DMS53 treated with DMSO at 0.1 percent for 48 hours (cell line): ENCODE data around the gene SLC35G6.
"Not testable (repeated sequence)": the region's sequence is repeated elsewhere in the genome, so short reads cannot be mapped to it uniquely, and the experiment has no call there.

ENCODE experiments used
- DNase-seq: peaks from one replicate; lab custom pipeline; 2025; ENCODE audit not compliant: unreplicated experiment; lab: John Stamatoyannopoulos, UW

The SLC35G6 gene

GRCh38 chr17:7481275-7481674 is at the start of gene SLC35G6:
TSS of gene SLC35G6 (plus strand) at chr17:7481446. CDS start at chr17:7481517, 71 bp downstream.
- not testable (repeated sequence) for DNase-seq

DNA sequence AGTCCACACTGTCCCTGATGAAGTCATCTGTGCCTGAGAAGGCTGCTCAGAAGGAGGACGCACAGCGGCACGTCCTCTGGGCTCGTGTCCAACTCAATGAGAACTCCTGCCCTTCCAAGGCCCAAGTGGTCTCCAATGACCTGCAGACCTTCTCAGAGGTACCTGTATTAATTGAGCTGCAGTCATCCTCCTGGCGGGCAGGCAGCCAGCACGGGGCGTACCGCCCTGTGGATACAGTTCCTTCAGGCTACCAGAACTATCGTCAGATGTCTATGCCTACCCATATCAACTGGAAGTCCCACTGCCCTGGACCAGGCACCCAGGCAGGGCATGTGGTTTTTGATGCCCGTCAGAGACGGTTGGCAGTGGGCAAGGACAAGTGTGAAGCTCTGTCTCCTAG is 49.0 kb upstream of the SLC35G6 start:
- DNase-seq: no peak

DNA sequence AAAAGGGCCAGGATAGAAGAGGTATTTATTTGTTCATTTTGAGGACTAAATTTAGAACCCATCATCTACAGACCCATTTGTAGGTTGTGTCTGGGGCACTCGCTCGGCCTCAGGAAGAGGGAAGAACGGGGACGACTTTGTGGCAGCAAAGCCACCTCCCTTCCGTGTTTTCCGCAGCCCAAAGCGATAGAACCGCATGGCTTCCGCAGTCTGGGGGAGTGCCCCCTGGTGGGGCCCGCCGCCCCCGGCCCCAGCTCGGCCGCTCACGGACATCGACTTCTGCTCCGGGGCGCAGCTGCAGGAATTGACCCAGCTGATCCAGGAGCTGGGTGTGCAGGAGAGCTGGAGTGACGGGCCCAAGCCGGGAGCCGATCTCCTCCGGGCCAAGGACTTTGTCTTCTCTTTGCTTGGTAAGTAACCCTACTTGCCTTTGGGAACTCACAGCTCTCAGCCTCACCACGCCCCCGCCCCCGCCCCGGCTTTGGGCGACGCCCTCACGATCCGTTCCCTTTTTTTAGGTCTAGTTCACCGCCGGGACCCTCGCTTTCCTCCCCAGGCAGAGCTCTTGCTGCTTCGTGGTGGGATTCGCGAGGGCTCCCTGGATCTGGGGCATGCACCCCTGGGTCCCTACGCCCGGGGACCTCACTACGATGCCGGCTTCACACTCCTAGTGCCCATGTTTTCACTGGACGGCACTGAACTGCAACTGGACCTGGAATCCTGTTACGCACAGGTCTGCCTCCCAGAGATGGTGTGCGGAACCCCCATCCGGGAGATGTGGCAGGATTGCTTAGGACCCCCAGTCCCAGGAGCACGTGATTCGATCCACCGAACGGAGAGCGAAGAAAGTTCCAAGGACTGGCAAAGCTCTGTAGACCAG is 45.3 kb upstream of the SLC35G6 start:
- DNase-seq: peak; percentile 82

- DNase-seq: peak; percentile 93
Measured at GRCh38 chr17:7436556-7437368, 44.5 kb upstream of the SLC35G6 start.

GRCh38 chr17:7437369-7437863 is 43.8 kb upstream of the SLC35G6 start:
- peak; percentile 58 for DNase-seq

DNA sequence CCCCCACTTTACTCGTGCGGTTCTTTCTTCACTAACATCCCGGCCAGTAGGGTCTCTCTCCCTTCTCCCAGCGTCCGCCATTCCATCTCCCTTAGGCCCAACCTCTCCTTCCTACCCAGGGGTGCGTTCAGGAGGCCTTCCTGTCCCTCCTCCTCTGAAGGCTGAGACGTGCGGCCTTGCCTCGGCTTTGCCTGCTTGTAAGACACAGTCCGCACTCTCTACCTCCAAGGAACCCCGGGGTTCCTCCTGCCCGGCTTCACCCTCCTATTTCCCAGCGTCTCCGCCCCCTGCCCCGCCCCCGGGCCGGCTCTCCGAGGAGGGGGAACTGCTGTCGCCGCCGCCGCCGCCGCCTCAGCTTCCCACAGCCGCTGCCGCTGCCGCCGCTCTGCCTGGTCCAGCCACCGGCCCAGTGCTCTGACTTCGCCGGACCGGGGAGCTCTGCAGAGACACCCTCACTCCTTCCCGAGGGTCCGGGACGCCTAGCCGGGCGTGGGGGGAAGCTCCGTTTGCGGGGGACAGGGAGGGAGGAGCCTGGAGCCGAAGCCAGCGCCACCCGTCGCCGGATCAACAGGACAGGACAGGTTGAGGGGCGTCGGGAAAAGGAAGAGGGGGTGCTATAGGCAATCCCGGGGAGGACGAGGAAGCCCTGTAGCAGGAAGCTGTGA is 43.2 kb upstream of the SLC35G6 start:
- DNase-seq: peak; percentile 79

- no peak for DNase-seq
Measured at GRCh38 chr17:7438656-7439460, 42.4 kb upstream of the SLC35G6 start.

- DNase-seq: no peak
Measured at GRCh38 chr17:7439462-7440112, 41.7 kb upstream of the SLC35G6 start, which contains the start of gene FGF11. TSS of gene FGF11 (plus strand) at chr17:7439512. CDS start at chr17:7439621, 109 bp downstream.

DNA sequence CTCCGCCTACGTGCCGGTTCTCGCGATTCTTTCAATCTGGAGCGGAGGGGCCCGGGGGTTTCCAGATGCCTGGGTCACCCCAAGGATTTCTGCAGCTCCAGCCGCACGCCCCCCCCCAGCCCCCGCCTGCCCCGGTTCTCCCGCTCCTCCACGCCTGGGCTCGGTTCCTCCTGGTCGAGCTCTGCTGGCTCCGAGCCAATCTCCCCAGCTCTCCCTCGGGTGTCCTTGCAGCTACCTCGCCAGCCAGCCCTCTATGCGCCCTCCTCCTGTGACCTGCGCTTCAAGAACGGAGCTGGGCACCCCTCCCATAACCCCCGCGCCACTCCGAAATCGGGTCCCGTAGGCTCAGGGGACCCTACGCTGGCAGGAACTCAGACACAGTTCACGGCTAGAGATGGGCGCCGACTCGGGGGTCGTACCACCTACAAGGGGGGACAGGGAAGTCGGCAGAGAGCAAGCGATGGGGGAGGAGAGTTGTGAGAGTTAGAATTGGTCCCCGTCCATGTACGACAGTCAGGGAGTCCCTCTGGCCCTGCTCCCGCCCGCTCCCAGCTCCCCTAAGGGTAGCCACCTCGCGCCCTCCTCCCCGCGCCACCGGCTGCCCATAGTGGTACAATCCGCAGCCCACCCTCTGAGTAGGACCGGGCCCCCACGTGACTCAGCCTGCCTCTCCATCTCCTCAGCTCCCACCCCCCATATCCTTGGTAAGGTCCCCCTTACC is 41.0 kb upstream of the SLC35G6 start:
- DNase-seq: peak; percentile 38

DNA sequence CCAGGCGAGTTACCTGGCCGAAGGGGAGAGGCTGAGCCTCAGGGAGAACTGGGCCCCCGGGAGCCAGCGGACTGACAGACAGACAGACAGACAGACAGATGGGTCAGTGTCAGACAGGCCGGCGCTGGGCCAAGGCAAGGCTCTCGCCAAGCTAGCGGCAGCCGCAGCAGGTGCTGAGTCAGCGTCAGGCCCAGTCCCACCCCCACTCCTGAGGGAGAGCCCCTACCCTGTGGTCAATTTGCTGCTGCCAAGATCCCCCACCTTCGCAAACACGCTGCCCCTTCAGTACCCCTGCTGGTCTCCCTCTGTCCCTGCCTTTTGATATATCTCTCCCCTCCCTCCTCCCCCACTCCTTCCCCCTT is 40.4 kb upstream of the SLC35G6 start:
- no peak for DNase-seq

DNA sequence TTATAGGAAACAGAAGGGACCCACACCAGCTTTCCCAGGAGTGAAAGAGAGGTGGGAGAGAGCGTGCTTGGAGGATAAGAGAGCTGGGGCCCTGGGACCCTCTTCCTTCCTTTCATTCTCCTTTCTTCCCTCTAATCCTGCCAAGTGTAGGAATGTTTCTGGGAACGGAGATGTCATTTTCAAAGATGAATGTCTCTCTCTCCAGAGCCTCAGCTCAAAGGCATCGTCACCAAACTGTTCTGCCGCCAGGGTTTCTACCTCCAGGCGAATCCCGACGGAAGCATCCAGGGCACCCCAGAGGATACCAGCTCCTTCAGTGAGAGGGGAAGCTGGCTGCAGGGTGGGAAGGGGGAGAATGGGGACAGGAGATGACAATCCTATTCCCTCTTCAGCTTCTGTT is 40.0 kb upstream of the SLC35G6 start:
- no peak for DNase-seq

GRCh38 chr17:7442142-7442541 is 39.1 kb upstream of the SLC35G6 start:
- no peak for DNase-seq

GRCh38 chr17:7443499-7444485 is 37.5 kb upstream of the SLC35G6 start:
- no peak for DNase-seq

GRCh38 chr17:7444682-7445618 is 36.3 kb upstream of the SLC35G6 start, which contains the start of gene CHRNB1:
TSS of gene CHRNB1 (plus strand) at chr17:7445061. CDS start at chr17:7445128, 67 bp downstream.
- DNase-seq: peak; percentile 81

GRCh38 chr17:7445619-7445968 is 35.7 kb upstream of the SLC35G6 start:
- DNase-seq: peak; percentile 81

GRCh38 chr17:7448461-7448860 is 32.8 kb upstream of the SLC35G6 start:
- no peak for DNase-seq

DNA sequence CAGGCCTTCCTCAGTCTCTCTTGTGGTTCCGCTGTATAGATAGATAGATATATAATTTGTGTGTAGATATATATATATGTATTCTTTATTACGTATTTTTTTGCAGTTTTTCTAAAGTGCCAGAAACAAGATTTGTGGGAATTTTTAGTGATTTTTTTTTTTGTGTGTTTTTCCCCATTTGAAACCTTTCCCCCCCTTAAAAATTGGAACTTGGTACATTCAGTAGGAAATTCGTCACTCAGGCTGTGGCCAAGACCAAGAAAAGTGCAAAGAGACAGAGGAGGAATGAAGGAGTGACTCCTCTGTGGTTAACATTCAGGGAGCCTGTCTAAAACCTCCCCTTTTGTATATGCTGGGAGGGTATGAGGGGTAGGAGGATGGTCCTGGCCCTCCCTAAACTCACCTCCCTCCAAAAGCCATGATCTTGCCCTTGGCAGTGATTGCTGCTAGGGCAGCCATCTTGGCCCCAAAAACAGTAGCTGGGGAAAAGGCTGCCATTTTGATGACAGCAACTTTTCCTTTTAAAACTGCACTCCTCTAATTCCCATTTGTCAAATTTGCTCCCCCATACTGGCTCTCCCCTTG is 21.2 kb upstream of the SLC35G6 start:
- DNase-seq: no peak
